Activated naive CD4-positive, alpha-beta T cell treated with anti-CD3 and anti-CD28 coated beads, Interleukin-2, amount 10 ng/mL, durations not matched to agents 7 days and 5 days (primary cell): ENCODE measurements around the gene NECAB2.

Source experiments
- CTCF ChIA-PET: fragments of 350-600 bp; sonication (Branson Sonifier 250); formaldehyde crosslinking; loops from one replicate; lab custom pipeline; 2021; ENCODE audit warnings: antibody characterized with exemption; lab: Charles Lee
- DNase-seq: peaks from one replicate; pipeline ENCODE4 v3.0.0-alpha.2; 2020
- H3K27ac Mint-ChIP-seq: one replicate; pipeline ENCODE4 v1.8.0; 2021; ENCODE audit warnings: mild to moderate bottlenecking, moderate library complexity, mixed read lengths
- H3K27me3 Mint-ChIP-seq: one replicate; pipeline ENCODE4 v1.8.0; 2021; ENCODE audit warnings: mild to moderate bottlenecking, mixed read lengths
- H3K36me3 Mint-ChIP-seq: one replicate; pipeline ENCODE4 v1.8.0; 2021; ENCODE audit warnings: mixed read lengths
- H3K4me1 Mint-ChIP-seq: one replicate; pipeline ENCODE4 v1.8.0; 2021; ENCODE audit warnings: mixed read lengths
- H3K4me3 Mint-ChIP-seq: one replicate; pipeline ENCODE4 v1.8.0; 2021; ENCODE audit warnings: mild to moderate bottlenecking, moderate library complexity, mixed read lengths
- H3K9me3 Mint-ChIP-seq: one replicate; pipeline ENCODE4 v1.8.0; 2021; ENCODE audit warnings: mixed read lengths

The NECAB2 gene

GRCh38 chr16:84033251-84034195 is 65.5 kb downstream of the NECAB2 start:
- no peak overlapping the region for H3K27ac Mint-ChIP-seq
- no peak for DNase-seq
- H3K9me3 Mint-ChIP-seq, result peaks cover 7% of the 10 kb centered on the region
- H3K27me3 Mint-ChIP-seq, result peaks cover 36% of the 10 kb centered on the region
- CTCF ChIA-PET, result no interaction called here
- peaks cover 14% of the 10 kb centered on the region for H3K4me1 Mint-ChIP-seq
- H3K36me3 Mint-ChIP-seq, result no peaks in the 10 kb centered on the region
- H3K4me3 Mint-ChIP-seq, result no peak overlapping the region

GRCh38 chr16:84034516-84034915 is 66.5 kb downstream of the NECAB2 start:
- H3K9me3 Mint-ChIP-seq, result peaks cover 7% of the 10 kb centered on the region
- no peak for DNase-seq
- no peak overlapping the region for H3K4me3 Mint-ChIP-seq
- peaks cover 27% of the 10 kb centered on the region for H3K27me3 Mint-ChIP-seq
- H3K27ac Mint-ChIP-seq, result no peak overlapping the region
- peaks cover 10% of the 10 kb centered on the region for H3K4me1 Mint-ChIP-seq
- CTCF ChIA-PET, result no interaction called here
- H3K36me3 Mint-ChIP-seq, result no peaks in the 10 kb centered on the region

DNA sequence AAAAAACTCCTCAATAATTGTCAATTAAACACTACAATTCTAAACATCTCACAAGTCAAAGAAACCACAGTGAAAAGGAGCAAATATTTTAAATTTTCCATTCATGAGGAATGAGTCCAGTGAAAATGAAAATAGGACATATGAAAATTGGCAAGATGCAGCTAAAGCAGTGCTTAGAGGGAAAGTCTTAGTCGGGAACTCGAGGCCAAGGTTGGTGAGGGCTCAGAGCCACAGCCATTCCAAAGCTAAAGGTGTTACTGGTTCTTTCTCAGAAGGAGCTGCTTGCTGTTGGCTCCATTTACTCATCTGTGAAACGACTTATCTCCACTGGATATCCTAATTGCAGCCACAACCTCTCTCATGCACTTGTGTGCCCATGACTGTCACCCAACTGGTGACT is 68.1 kb downstream of the NECAB2 start:
- Mint-ChIP-seq H3K4me1 (no peaks in the 10 kb centered on the region), H3K36me3 (no peaks in the 10 kb centered on the region), H3K27ac (no peak overlapping the region), H3K4me3 (no peak overlapping the region), H3K27me3 (peaks cover 25% of the 10 kb centered on the region), H3K9me3 (peaks cover 7% of the 10 kb centered on the region)
- CTCF ChIA-PET, result no interaction called here
- no peak for DNase-seq

DNA sequence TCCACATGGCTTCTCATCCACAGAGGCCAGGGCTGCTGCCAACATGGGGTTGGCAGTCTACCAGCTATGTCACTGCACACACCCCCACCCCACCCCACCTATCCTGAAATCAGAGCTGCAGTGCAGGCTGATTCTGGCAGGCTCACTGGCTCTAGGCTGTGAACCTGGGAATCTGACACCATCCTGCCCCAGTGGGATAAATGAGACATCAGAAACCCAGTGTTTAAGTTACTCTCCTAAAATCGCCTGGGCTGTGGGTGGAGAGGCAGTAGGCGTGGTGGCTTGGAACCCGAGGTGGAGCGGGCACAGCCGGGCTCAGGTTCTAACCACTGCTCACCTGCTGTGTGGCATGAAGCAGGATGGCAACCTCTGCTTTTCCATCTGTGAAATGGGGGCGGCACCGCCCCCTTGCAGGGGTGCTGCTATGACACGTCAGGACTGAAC is 69.0 kb downstream of the NECAB2 start:
- Mint-ChIP-seq H3K27me3 (peaks cover 28% of the 10 kb centered on the region), H3K9me3 (peaks cover 7% of the 10 kb centered on the region), H3K4me3 (no peak overlapping the region), H3K4me1 (no peaks in the 10 kb centered on the region), H3K36me3 (no peaks in the 10 kb centered on the region), H3K27ac (no peak overlapping the region)
- no peak for DNase-seq
- CTCF ChIA-PET, result no interaction called here

DNA sequence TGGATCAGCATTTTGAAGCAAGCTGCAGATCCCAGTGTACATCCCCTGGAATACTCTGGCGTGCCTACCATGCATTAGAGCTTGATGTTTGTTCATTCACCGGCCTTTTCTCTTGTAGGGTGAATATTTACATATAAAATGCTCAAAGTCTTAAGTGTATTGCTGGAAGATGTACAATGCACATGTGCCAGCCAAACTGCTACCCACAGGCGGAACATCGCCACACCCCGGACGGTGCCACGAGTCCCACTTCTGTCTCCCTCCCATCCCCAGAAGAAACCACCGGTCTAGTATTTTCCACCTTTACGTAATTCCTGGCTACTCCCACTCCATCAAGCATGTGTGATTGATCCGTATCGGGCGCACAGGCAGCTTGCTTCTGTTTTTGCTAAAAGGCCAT is 70.4 kb downstream of the NECAB2 start:
- H3K27ac Mint-ChIP-seq, result no peak overlapping the region

GRCh38 chr16:84039696-84040095 is 71.7 kb downstream of the NECAB2 start:
- H3K4me3 Mint-ChIP-seq, result no peak overlapping the region
- H3K36me3 Mint-ChIP-seq, result no peaks in the 10 kb centered on the region
- no peaks in the 10 kb centered on the region for H3K4me1 Mint-ChIP-seq
- no peak overlapping the region for H3K27ac Mint-ChIP-seq
- CTCF ChIA-PET, result no interaction called here
- peaks cover 7% of the 10 kb centered on the region for H3K9me3 Mint-ChIP-seq
- H3K27me3 Mint-ChIP-seq, result peaks cover 55% of the 10 kb centered on the region
- DNase-seq, result no peak

More for the DNA sequence above, 70.4 kb downstream of the NECAB2 start:
- H3K4me3 Mint-ChIP-seq, result no peak overlapping the region
- H3K4me1 Mint-ChIP-seq, result no peaks in the 10 kb centered on the region
- peaks cover 7% of the 10 kb centered on the region for H3K9me3 Mint-ChIP-seq
- no peak for DNase-seq
- H3K36me3 Mint-ChIP-seq, result no peaks in the 10 kb centered on the region
- peaks cover 43% of the 10 kb centered on the region for H3K27me3 Mint-ChIP-seq
- CTCF ChIA-PET, result no interaction called here

GRCh38 chr16:84040226-84040822 is 72.3 kb downstream of the NECAB2 start:
- no peak overlapping the region for H3K4me3 Mint-ChIP-seq
- peaks cover 60% of the 10 kb centered on the region for H3K27me3 Mint-ChIP-seq
- CTCF ChIA-PET, result interaction anchor here (1.3 to 1.4 kb wide), 2 partner anchors 17 to 147 kb away, joined by 3 to 4 read pairs; partner anchors contain the start of gene TAF1C

DNA sequence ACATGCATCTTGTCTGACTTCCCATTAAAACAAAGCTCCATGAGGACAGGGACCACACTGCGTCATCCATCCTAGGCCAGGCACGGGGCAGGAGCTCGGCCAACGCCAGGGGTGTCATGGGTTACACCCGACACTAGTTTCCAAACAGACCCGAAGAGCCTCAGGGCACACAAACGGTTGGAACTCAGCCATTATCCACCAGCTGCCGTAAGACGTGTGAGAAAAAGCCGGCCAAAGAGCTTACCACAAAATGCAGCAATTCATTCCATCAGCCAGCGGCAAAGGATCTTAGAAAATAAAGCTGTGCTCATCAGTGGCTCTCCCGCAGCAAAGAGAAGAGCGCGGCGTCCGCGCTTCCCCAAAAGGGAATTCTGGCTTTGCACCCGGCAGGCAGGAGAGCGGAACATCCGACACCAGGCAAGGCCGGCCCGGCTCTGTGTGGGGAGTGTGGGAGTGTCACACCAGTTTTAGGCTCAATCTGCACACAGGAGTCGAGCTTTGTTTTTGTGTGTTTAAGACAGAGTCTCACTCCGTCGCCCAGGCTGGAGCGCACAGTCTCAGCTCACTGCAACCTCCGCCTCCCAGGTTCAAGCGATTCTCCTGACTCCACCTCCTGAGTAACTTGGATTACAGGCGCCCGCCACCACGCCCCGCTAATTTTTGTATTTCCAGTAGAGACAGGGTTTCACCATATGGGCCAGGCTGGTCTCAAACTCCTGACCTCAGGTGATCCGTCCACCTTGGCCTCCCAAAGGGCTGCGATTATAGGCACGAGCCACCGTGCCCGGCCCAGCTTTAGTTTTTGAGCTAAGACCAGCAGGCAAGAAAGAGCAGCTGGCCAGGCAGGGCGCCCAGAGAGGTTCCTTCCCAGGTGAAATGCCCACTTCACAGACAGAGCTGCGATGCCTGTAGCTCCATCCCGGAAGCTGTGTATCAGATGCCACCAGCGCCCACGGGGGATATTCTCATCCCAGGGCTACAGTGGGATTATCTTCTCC is 73.1 kb downstream of the NECAB2 start:
- peaks cover 4% of the 10 kb centered on the region for H3K9me3 Mint-ChIP-seq

More at GRCh38 chr16:84040226-84040822, 72.3 kb downstream of the NECAB2 start:
- Mint-ChIP-seq H3K9me3 (peaks cover 7% of the 10 kb centered on the region), H3K27ac (no peak overlapping the region), H3K4me1 (no peaks in the 10 kb centered on the region), H3K36me3 (no peaks in the 10 kb centered on the region)
- DNase-seq, result no peak

GRCh38 chr16:84041881-84042280 is 73.8 kb downstream of the NECAB2 start:
- CTCF ChIA-PET, result interaction anchor here (0.8 to 1.6 kb wide), 4 partner anchors 16 to 134 kb away, joined by 3 to 5 read pairs (median 4); no protein-coding TSS in a partner anchor
- DNase-seq, result no peak
- no peaks in the 10 kb centered on the region for H3K36me3 Mint-ChIP-seq
- H3K4me3 Mint-ChIP-seq, result no peak overlapping the region
- H3K9me3 Mint-ChIP-seq, result no peaks in the 10 kb centered on the region
- no peaks in the 10 kb centered on the region for H3K4me1 Mint-ChIP-seq
- H3K27me3 Mint-ChIP-seq, result peaks cover 55% of the 10 kb centered on the region
- no peak overlapping the region for H3K27ac Mint-ChIP-seq

More for the DNA sequence above, 73.1 kb downstream of the NECAB2 start:
- Mint-ChIP-seq H3K27ac (no peak overlapping the region), H3K27me3 (peaks cover 60% of the 10 kb centered on the region), H3K36me3 (no peaks in the 10 kb centered on the region), H3K4me1 (no peaks in the 10 kb centered on the region), H3K4me3 (no peak overlapping the region)
- CTCF ChIA-PET, result interaction anchor here (0.8 to 1.6 kb wide), 4 partner anchors 17 to 146 kb away, joined by 3 to 4 read pairs (median 3); partner anchors contain the start of gene TAF1C
- DNase-seq, result no peak

- CTCF ChIA-PET, result interaction anchor here (0.8 to 1.6 kb wide), 3 partner anchors 24 to 133 kb away, joined by 3 to 5 read pairs (median 3); no protein-coding TSS in a partner anchor
- Mint-ChIP-seq H3K9me3 (no peaks in the 10 kb centered on the region), H3K4me3 (no peak within 1 kb of the TSS), H3K27ac (no peak within 1 kb of the TSS), H3K4me1 (no peaks in the 10 kb centered on the region), H3K27me3 (peaks cover 55% of the 10 kb centered on the region), H3K36me3 (no peaks in the 10 kb centered on the region)
- no peak for DNase-seq
These were observed 74.3 kb downstream of the NECAB2 start, which contains the start of gene SLC38A8 for GRCh38 chr16:84042308-84042878. Gene SLC38A8, minus strand, starts transcription at chr16:84042795. Its CDS starts 638 bp downstream, at chr16:84042157.

GRCh38 chr16:84042879-84043485 is 74.9 kb downstream of the NECAB2 start:
- no peak overlapping the region for H3K4me3 Mint-ChIP-seq
- no peaks in the 10 kb centered on the region for H3K9me3 Mint-ChIP-seq
- no peaks in the 10 kb centered on the region for H3K4me1 Mint-ChIP-seq
- no peaks in the 10 kb centered on the region for H3K36me3 Mint-ChIP-seq
- H3K27me3 Mint-ChIP-seq, result peaks cover 55% of the 10 kb centered on the region
- no peak overlapping the region for H3K27ac Mint-ChIP-seq
- no peak for DNase-seq
- CTCF ChIA-PET, result interaction anchor here (0.9 to 1.6 kb wide), 4 partner anchors 23 to 235 kb away, joined by 3 to 5 read pairs (median 3); no protein-coding TSS in a partner anchor

DNA sequence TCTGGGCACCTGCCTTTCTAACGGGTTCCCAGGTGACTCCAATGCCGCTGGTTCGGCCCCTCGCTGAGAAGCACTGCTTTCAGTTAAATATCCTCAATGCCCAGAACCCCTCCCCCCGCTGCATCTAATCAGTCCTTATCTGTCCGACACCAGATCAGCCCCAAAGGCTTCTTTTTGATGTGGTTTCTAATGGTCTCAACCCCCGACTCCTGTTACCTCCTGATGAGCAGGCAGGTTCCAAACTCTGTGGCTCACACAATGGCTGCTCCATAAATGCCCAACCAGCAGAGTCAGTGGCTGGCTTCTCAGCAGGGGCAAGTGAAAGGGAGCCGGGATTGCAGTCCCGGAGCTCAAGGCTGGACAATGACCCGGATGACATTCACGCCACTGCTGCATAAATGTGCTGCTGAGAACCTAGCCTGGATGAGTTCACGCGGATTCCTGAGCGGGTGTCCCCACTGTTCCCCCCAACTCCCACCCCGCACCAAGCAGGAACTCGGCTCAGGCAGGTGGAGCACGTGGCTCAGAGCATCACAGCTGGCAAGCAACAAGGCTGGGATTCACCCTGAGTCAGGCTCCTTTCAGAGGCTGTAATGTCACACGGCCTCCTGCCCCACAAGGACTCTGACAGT is 75.6 kb downstream of the NECAB2 start:
- CTCF ChIA-PET, result interaction anchor here (0.9 to 1.6 kb wide), 5 partner anchors 23 to 234 kb away, joined by 3 to 5 read pairs (median 3); partner anchors contain the start of gene OSGIN1
- Mint-ChIP-seq H3K27ac (no peak overlapping the region), H3K27me3 (peaks cover 52% of the 10 kb centered on the region), H3K36me3 (no peaks in the 10 kb centered on the region), H3K4me3 (no peak overlapping the region), H3K4me1 (no peaks in the 10 kb centered on the region), H3K9me3 (no peaks in the 10 kb centered on the region)
- DNase-seq, result no peak
